Calu3 (cell line): ENCODE measurements around the gene GJA5. TPM values are rescaled to one million over a fixed set of nuclear protein-coding genes. Genes with fewer than 3 reads are reported as not detected.

Source experiments
- BruUV-seq: library from RNA; stranded (reverse); fragments of 400-500 nt; replicated peaks from 2 replicates; lab custom pipeline; 2021; lab: Mats Ljungman, UMichigan
- CTCF ChIA-PET: fragments of 300-600 bp; sonication (Branson Sonifier 250); formaldehyde crosslinking; loops from one replicate; lab custom pipeline; 2022; ENCODE audit warnings: antibody characterized with exemption; lab: Charles Lee
- DNase-seq: peaks from one replicate; pipeline ENCODE4 v3.0.0; 2022
- H3K27ac Mint-ChIP-seq: one replicate; pipeline ENCODE4 v1.8.0; 2022; ENCODE audit warnings: mixed read lengths; ENCODE audit not compliant: unreplicated experiment
- H3K27me3 Mint-ChIP-seq: one replicate; pipeline ENCODE4 v1.8.0; 2022; ENCODE audit warnings: mixed read lengths; ENCODE audit not compliant: unreplicated experiment
- H3K36me3 Mint-ChIP-seq: one replicate; pipeline ENCODE4 v1.8.0; 2022; ENCODE audit warnings: mild to moderate bottlenecking, moderate library complexity, mixed read lengths; ENCODE audit not compliant: insufficient read depth, unreplicated experiment
- H3K4me1 Mint-ChIP-seq: one replicate; pipeline ENCODE4 v1.8.0; 2022; ENCODE audit warnings: mild to moderate bottlenecking, low read depth, mixed read lengths; ENCODE audit not compliant: unreplicated experiment
- H3K4me3 Mint-ChIP-seq: one replicate; pipeline ENCODE4 v1.8.0; 2022; ENCODE audit warnings: mild to moderate bottlenecking, low read depth, moderate library complexity, mixed read lengths; ENCODE audit not compliant: unreplicated experiment
- H3K9me3 Mint-ChIP-seq: one replicate; pipeline ENCODE4 v1.8.0; 2022; ENCODE audit warnings: low read depth, mixed read lengths; ENCODE audit not compliant: unreplicated experiment
- CTCF ChIP-seq: fragments of 200-600 bp; IDR thresholded peaks from one replicate; pipeline ENCODE4 v1.8.0; 2022; ENCODE audit warnings: antibody characterized with exemption; ENCODE audit not compliant: unreplicated experiment
- intact Hi-C: fragments of 100-400 bp; cut with micrococcal nuclease; formaldehyde crosslinking; loops from one replicate; pipeline ENCODE4 v1.10.0; 2022; ENCODE audit not compliant: unreplicated experiment
- total RNA-seq: library from RNA; stranded (reverse); gene quantifications from 2 replicates; pipeline ENCODE4 v1.2.3, GENCODE V29; 2022

Gene GJA5
- total RNA-seq, 1 experiment from 2014 or later, result not detected

- CTCF ChIA-PET, result no interaction called here
Measured at GRCh38 chr1:147719029-147719698, 41.2 kb downstream of the GJA5 start.

GRCh38 chr1:147717706-147718097 is 42.7 kb downstream of the GJA5 start:
- no TSS peak for BruUV-seq
- Mint-ChIP-seq H3K4me3 (peak overlapping the region; percentile 51), H3K4me1 (peaks cover 76% of the 10 kb centered on the region), H3K27ac (peak overlapping the region; percentile 99), H3K36me3 (peaks cover 9% of the 10 kb centered on the region), H3K27me3 (no peaks in the 10 kb centered on the region), H3K9me3 (no peaks in the 10 kb centered on the region)
- intact Hi-C loops, result loop anchor here (2.0 kb wide), 1 partner anchor 41 kb away; no protein-coding TSS in a partner anchor
- no peak for TF ChIP-seq CTCF
- CTCF ChIA-PET, result interaction anchor here (1.0 to 1.9 kb wide), 9 partner anchors 21 to 175 kb away, joined by 3 to 14 read pairs (median 7); partner anchors contain the start of gene ACP6
- peak; percentile 64 for DNase-seq

More at GRCh38 chr1:147719029-147719698, 41.2 kb downstream of the GJA5 start:
- no peak for DNase-seq
- intact Hi-C loops, result no loop called here
- H3K9me3 Mint-ChIP-seq, result no peaks in the 10 kb centered on the region
- no peak for TF ChIP-seq CTCF
- H3K36me3 Mint-ChIP-seq, result peaks cover 9% of the 10 kb centered on the region
- BruUV-seq, result no TSS peak
- peak overlapping the region; percentile 37 for H3K27ac Mint-ChIP-seq
- no peaks in the 10 kb centered on the region for H3K27me3 Mint-ChIP-seq
- H3K4me3 Mint-ChIP-seq, result no peak overlapping the region
- peaks cover 86% of the 10 kb centered on the region for H3K4me1 Mint-ChIP-seq

- no peaks in the 10 kb centered on the region for H3K27me3 Mint-ChIP-seq
- H3K4me1 Mint-ChIP-seq, result peaks cover 71% of the 10 kb centered on the region
- intact Hi-C loops, result loop anchor here (2.0 kb wide), 1 partner anchor 40 kb away; no protein-coding TSS in a partner anchor
- no TSS peak for BruUV-seq
- CTCF ChIA-PET, result interaction anchor here (0.6 to 1.9 kb wide), 13 partner anchors 14 to 254 kb away, joined by 3 to 14 read pairs (median 5); partner anchors contain the start of genes ACP6 and BCL9
- DNase-seq, result peak; percentile 89
- H3K27ac Mint-ChIP-seq, result peak overlapping the region; percentile 99
- TF ChIP-seq CTCF, result no peak
- peaks cover 9% of the 10 kb centered on the region for H3K36me3 Mint-ChIP-seq
- H3K9me3 Mint-ChIP-seq, result no peaks in the 10 kb centered on the region
- peak overlapping the region; percentile 51 for H3K4me3 Mint-ChIP-seq
Measured at GRCh38 chr1:147717051-147717705, 43.2 kb downstream of the GJA5 start.

GRCh38 chr1:147712605-147713004 is 47.8 kb downstream of the GJA5 start:
- H3K36me3 Mint-ChIP-seq, result peaks cover 9% of the 10 kb centered on the region

More at GRCh38 chr1:147712605-147713004, 47.8 kb downstream of the GJA5 start:
- Mint-ChIP-seq H3K4me1 (peaks cover 45% of the 10 kb centered on the region), H3K4me3 (no peak overlapping the region), H3K9me3 (peaks cover 9% of the 10 kb centered on the region), H3K27ac (no peak overlapping the region), H3K27me3 (no peaks in the 10 kb centered on the region)
- CTCF ChIA-PET, result no interaction called here
- no peak for TF ChIP-seq CTCF
- BruUV-seq, result no TSS peak
- no peak for DNase-seq
- intact Hi-C loops, result no loop called here

Other genes starting within 250 kb of the GJA5 start
- gene BCL9, start 219.1 kb downstream of the GJA5 start, total RNA-seq, result 24.4 and 25.5 TPM in 2 replicates
- 93.5 and 116 TPM in 2 replicates for gene ACP6, start 90.1 kb downstream of the GJA5 start, total RNA-seq
- not detected in 2 replicates for gene GJA8, start 142.2 kb upstream of the GJA5 start, total RNA-seq
- gene GPR89B, start 167.8 kb upstream of the GJA5 start, total RNA-seq, result 22.1 and 24.0 TPM in 2 replicates